Dedifferentiated amniotic fluid mesenchymal stem cell (primary cell): ENCODE data around the gene P2RX7.
A peak's percentile ranks its signal among the peaks of the same experiment; 100 is the strongest.

Experiments used
- DNase-seq: peaks from one replicate; pipeline ENCODE4 v3.0.0-alpha.2; 2016; ENCODE audit errors: extremely low spot score

The P2RX7 gene

GRCh38 chr12:121132601-121133481 is at the start of gene P2RX7:
P2RX7 (plus strand) TSS chr12:121132876; CDS start chr12:121132971, 95 bp downstream.
- DNase-seq = no peak

DNA sequence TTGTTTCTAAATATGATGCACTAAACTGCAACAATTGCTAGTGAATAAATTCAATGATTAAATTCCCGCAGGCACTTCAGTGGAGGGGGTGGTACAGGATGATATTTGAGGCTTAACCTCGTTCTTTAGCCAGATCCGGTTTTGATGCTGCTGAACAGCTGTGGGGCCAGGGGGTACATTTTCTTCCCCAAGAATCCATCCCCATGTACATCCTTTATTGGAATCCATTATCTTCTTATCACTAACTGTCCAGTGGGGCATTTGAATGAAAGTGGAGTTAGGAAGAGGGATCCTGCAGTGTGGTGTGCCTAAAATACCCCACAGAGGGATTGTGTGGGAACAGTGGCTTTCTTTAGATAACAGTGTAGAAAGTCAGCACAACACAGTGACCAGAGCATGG is 48.4 kb upstream of the P2RX7 start:
- DNase-seq = no peak

DNA sequence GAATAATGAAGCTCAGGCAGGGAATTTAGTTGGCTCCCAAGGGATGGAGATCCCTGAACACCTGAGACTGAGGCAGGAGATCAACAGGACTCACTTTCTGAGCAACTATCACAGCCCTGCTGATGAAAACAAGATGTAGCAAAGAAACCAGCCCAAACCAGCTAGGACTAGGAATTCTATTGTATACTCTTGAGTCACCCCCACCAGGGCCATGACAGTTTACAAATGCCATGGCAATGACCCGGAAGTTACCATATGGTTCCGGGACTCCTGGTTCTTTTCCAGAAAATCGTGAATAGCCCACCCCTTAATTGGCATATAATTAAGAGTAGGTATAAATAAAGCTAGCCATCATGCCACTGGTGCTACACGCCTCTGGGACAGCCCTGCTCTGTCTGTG is 47.6 kb upstream of the P2RX7 start:
- no peak for DNase-seq

DNA sequence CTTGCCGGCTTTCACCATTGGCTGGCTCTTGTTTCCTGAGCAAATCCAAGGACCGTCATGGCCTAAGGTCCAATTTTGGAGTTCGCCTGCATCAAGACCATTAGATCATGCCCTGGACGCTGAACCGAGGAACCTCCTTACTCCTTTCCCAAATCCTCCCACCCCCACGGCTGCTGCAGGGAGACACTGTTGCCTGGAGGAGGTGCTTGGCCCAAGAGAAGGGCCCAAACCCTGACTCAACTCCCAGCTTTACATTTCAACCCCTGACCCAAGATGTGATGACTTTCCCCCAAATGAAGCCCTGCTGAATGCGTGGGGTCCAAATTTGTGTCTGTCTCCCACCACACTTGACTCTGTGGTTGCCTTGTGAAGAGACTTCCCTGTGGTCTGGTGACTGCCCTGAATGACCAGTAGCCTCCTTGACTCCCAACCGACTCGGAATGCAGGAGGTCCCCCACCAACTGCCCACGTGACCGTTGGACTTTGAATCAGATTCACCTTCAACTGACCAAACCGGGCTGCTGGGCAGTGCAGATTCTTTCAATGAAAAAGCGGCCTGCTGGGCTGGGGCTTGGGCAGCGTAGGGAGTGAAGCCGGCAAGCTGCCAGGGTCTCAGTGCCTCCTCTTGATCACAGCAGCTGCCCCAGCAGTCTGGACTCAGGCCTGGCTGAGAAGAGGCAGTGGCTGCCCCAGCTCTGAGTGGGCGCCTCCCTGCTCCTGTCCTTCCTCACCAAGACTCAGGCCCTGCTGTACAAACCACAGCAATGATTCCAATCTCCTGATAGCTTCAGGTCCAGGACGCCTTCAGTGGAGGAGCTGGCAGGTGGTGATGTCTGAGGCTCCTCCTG is 46.9 kb upstream of the P2RX7 start:
- no peak for DNase-seq

DNA sequence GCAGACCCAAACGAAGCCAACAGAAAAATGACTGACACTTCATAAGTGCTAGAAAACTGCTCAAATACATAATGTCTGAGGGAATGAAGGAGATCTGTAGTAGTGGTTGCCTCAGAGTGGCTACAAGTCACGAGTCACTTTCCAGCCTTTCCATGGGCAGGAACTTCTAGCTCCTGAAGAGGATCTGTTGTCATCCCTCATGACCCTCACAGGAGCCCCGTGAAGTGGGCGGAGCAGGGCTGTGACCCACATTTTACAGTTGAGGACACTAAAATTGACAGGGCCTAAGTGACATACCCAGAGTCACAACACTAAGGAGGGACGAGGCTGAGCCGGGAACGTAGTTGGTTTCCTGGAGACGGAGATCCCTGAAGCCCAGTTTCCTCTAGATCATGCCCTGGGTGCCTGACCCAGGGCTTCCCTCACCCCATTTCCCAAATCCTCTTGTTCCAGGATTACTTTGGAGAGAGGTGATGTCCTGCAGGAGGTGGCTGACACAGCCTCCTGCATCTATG is 45.8 kb upstream of the P2RX7 start:
- no peak for DNase-seq

GRCh38 chr12:121087467-121088194 is 45.0 kb upstream of the P2RX7 start:
- DNase-seq = no peak

- no peak for DNase-seq
These were observed 44.5 kb upstream of the P2RX7 start for GRCh38 chr12:121088195-121088585.

DNA sequence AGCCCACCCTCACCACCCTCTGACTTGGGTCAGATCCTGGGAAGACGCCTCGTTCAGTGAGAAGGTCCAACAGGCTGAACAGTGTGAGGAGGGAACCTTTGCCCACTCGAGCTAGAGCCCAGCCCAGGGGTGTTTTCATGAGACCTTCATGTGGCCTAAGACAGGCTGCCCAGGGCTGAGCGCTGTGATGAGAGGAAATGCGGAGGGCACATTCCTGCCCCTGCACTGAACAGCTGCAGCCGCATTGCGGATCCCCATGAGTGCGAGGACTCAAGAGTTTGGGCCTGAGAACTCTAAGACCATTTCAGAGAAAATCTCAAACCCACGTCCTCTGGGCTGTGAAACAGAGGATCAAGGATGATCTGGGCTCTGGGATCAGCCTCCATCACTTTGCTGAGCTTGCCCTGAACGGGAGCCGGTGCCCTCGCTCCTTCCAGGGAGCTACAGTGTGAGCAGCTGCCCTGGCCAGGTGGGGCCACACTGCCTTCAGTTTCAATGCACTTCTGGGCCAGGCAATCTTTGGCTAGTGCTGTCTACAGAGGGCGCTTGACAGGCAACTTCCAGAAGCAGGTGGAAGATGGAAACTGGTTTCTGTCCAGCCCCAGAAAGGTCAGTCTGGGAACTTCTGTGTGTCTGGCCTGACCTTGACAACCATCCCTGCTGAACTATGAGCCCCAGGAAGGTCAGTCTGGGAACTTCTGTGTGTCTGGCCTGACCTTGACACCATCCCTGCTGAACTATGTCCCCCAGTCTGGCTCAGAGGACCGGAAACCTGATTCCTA is 43.5 kb upstream of the P2RX7 start:
- DNase-seq = no peak

GRCh38 chr12:121089813-121090430 is 42.8 kb upstream of the P2RX7 start:
- DNase-seq = no peak

DNA sequence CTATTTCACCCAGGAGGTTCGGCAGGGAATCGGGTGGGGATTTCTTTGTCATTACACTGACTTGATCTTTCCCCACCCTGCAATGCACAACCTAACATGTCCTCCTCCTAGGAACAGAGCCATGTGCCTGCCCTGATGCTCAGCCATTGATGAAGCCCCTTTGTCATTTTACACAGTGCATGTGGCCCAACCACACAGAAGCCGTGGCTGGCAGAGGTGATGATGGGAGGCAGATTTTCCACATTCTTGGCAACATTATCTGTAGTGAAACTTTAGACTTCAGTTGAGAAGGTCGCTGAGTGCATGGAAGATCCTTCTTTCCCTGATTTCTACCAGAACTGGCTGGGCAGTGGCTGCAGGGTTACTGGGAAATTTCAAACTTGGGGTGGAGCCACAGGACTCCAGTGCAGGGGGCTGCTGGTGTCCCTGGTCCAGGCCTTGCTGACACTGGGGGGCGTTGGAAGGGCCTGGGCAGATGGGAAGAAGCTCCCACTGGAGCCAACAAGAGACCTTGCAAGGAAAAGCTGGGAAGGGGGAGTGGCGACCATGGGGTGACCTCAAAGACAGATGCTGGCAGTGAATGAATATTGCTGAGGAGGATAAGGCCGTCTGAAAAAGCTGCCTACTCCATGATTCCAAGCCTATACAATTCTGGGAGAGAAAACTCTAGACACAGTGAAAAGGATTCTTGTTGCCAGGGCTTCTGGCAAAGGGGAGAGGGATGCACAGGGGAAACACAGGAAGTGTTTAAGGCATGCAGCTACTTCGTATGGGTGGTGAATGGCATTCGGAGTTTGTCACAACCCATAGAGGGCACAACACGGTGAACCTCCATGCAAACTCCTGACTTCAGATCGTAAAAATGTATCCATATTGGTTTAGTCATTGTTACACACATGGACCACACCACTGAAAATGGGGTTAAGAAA is 41.8 kb upstream of the P2RX7 start:
- no peak for DNase-seq

- no peak for DNase-seq
These were observed 40.6 kb upstream of the P2RX7 start for GRCh38 chr12:121092034-121092433.

GRCh38 chr12:121093487-121093891 is 39.2 kb upstream of the P2RX7 start:
- no peak for DNase-seq

DNA sequence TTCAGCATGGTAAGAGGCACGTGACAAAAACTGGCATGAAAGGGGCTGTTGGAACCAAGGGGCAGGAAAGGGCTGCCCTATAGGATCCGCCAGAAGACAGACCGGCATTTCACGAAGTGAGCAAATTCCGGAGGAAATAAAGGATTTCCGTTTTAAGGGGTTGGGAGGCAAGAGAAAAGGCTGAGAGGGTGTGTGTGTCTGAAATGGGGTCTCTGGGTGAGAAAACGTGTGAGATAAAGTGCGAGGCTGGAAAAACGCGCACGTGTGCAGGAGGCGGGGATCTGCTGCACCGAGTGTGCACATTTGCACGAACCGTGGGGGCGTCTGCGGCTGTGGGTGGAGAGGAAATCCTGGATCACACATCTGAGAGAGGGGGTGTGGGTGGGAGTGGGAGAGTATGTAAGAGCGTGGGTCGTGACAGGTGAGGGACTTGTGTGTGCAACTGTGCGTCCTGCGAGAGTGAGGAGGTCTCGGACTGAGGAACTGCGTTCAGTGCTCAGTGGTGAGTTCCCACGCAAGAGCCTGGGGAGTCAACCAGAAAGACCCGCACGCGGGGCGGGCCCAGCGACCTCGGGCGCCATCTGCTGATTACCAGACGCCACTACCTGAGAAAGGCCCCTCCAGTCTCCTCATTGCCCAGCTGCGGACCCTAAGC is 37.0 kb upstream of the P2RX7 start:
- peak; percentile 53 for DNase-seq

DNA sequence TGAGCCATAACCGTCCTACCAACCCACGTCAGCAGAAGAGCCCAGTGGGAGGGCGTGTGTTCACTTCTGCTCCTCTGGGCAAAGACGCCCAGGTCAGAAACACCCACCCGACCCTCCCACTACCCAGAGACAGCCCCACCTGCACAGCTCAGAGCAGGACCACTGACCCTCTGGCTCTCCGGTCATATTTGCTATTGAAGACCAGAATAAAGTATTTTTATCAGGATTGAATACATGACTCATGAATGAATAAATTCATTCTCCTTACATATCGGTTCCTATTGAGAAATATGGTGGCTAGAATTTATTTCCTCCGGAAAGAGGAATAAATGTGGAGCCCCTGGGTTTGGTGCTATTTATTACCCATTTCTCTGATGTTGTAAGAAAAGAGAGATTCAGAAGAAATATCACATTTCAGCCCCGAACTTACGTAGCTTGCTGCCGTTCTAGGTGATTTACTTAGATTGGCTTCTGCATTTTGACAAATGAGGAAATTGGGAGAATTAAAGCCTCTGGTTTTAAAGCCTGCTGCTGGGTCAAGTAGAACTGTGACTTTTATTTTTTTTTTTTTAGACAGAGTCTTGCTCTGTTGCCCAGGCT is 36.4 kb upstream of the P2RX7 start:
- DNase-seq = no peak

GRCh38 chr12:121099779-121100178 is 32.9 kb upstream of the P2RX7 start:
- DNase-seq = no peak

DNA sequence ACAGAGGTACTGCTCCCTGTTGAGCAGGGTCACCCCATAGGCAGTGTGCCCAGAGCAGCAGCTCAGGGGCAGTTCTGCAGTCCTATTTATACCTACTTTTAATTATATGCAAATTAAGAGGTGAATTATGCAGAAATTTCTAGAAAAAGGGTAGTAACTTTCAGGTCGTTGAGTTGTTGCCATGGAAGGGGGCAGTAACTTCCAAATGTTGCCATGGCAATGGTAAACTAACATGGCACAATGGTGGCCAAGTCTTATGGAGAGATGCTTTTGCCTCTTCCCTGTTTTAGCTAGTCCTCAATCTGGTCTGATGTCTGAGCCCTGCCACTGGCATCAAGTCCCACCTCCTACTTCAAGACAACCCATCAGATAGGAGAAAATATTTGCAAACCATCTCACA is 30.4 kb upstream of the P2RX7 start:
- DNase-seq = no peak

GRCh38 chr12:121107681-121108080 is 25.0 kb upstream of the P2RX7 start:
- no peak for DNase-seq

DNA sequence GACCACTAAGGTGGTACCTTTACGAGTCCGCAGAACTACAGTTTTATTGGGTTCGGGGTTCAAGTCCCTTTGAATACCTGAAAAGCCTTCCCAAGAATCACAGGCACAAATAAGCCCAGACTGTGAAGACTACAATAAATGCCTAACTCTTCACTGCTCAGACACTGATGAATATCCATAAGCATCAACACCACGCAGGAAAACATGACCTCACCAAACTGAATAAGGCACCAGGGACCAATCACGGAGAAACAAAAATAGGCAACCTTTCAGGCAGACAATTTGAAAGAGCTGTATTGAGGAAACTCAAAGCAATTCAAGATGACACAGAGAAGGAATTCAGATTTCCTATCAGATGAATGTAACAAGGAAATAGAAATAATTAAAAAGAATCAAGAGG is 24.2 kb upstream of the P2RX7 start:
- DNase-seq = no peak
